ENCODE data around the gene DUSP1.

Gene DUSP1

DNA sequence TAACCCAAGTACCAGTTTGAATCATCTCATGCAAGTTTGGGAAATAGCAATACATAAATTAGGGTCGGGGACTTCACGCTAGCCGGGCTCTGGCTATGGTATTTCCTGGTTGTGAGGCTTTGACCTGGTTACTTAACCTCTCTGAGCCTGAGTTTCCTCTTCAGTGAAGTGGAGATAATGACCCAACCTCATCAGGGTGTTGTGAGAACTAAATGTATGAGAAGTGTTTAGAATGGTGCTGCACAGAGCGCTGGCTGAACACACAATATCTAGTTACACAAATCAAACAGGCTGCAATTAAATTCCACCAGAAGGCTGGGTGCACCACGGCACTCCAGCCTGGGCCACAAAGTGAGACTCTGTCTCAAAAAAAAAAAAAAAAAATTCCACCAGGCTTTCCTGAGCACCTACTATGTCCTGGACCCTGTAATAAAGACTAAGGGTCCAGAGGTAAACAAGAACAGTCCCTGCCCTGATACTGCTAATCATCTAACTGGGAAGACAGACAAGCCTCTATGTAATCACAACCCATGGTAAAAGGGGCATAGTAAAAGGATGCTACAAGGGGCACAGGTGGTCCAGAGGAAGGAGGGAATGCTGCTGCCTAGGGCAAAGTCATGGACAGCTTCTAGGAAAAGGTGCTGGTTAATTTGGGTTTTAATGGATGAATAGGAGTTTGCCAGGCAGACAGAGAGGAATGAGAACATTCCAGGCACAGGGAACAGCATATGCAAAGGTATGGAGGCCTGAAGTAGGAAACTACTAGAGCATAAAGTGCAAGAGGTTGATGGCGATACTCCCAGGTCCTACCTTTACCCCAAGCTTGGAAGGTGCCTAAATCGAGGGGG is 27.7 kb downstream of the DUSP1 start:
- DNase-seq (ENCODE audit: low spot score) = no peak

DNA sequence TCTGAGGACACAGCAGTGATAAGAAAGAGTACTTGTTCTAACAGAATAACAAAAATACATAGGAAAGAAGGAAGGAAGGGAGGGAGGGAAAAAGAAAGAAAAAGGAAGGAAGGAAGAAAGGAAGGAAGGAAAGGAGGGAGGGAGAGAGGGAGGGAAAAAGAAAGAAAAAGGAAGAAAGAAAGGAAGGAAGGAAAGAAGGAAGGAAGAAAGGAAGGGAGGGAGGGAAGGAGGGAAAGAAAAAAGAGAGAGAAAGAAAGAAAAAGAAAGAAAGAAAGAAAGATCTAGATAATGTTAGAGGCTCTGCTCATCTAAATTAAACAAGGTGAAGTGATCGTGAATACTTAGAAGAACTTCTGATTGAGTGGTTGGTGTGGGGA is 29.8 kb downstream of the DUSP1 start:
- no peak for DNase-seq (ENCODE audit: low spot score)

DNA sequence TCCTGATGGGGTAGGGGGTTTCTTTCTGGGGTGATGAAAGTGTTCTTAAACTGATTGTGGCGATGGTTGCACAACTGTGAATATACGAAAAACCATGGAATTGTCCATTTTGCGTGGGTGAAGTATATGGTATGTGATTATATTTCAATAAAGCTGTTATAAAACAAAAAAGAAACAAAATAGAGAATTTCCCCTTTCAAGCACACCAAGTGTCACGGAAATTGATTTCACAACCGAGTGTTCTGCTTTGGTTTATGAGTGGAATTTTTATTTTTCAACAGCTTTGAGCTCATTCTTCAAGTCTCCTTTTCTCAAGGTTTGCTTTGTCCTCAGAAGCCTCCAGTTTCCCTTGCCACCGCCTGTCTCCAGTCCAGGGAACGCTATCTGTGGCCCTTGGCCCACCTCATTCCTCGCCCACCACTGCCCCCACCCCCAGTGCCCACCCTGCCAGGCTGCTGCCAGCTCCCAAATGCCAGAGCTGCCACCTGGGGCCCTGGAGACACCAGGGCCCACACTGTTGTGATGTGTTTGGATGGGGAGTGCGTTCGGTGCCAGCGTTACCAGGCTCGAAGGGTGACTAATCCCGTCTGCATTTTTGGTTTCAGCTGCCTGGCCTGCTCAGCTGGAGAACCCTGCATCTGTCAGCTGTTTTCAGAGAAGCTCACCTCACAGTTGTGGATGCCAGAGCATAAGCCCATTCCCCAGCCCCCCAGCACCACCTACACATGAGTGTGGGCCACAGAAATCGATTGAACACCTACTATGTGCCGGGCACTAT is 30.4 kb downstream of the DUSP1 start:
- peak; percentile 83 for DNase-seq (ENCODE audit: low spot score)

DNA sequence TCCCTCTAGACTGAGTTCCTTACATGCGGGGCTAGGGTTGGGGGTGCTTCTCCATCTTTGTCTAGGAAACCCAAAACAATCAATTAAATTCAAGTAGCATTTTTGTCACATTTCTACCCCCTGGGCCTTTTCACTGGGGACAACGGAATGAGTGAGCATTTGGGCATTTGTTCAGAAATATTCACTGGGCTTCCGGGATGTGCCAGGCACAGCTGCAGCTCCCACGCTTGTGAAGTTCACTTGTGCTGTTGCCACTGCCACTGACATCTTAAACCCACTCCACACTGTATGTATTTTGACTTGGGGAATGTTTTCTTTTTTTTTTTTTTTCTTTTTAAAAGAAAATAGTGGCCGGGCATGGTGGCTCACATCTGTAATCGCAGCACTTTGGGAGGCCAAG is 31.6 kb downstream of the DUSP1 start:
- DNase-seq (ENCODE audit: low spot score) = no peak

DNA sequence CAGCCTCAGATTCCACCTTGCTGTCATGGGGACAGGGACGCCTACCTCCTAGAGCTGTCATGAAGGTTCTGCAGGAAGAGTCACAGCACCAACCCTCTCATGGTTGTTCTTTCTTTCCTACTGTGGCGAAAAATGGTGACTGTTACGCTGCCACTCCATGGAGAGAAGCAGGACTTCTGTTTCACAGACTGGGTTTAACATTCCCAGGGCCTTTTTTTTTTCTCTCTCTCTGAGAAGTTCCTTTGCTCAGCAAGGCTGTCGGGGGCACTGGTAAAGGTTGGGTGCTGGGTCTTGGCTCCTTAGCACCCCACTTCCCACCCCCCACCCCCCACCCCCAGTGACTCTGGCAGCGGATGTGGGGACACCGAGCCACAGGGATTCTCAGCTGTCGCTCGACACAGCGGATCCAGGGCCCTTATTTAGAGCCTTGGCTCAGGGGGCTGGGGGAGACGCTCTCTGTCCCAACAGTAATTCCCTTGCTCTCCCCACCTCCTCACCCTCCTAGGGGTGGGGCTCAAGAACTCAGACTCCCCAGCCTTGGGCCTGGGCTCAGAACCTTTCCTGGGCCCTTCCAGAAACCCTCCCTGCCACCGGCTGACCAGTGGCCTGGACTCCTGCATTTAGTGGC is 34.4 kb downstream of the DUSP1 start:
- no peak for DNase-seq (ENCODE audit: low spot score)

DNA sequence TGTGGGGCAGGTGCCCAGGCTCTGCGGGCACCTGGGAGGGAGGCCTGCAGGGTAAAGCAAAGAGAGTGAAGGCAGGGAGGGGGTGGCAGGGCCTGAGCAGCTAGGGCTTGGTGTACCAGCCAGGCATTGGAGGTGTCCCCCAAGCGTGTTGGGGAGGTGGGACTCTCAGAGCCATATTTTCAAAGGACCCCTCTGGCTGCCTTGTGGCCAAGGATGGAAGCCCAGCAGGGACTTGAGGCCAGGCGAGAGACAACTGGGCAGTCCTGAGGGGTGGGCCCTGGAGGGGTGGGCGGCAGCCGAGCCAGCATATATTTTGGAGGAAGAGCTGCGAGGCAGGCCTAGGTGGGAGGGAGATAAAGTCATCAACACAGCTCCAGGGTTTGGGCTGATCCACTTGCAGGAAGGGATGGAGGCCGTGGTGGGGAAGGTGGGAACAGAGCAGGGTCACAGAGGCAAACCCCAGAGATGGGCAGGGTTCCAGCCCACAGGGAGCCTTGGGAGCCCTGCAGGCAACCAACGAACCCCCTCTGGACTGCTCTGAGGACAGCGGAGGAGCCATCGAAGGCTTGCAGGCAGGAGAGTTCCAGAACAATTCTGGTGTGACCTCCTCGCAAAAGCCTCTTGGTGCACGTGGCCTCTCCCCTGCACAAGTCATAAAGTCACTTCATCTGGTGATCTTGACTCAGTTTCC is 35.7 kb downstream of the DUSP1 start:
- no peak for DNase-seq (ENCODE audit: low spot score)

DNA sequence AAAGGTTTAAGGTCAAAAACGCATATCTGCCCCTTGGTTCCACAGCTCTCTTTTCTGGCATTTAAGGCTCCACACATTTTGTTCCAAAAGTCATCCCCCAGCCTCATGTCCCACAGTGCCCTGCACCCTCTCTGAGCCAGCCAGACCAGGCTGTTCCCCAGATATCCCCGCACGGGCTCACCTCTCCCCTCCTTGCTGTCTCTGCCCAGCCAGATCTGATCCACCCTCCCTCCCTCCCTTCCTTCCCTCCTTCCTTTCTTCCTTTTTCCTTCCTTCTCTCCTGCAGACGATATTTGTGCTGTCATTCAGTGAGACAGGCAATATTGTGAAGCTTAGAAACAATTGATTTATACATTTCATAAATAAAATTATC is 37.0 kb downstream of the DUSP1 start:
- no peak for DNase-seq (ENCODE audit: low spot score)

DNA sequence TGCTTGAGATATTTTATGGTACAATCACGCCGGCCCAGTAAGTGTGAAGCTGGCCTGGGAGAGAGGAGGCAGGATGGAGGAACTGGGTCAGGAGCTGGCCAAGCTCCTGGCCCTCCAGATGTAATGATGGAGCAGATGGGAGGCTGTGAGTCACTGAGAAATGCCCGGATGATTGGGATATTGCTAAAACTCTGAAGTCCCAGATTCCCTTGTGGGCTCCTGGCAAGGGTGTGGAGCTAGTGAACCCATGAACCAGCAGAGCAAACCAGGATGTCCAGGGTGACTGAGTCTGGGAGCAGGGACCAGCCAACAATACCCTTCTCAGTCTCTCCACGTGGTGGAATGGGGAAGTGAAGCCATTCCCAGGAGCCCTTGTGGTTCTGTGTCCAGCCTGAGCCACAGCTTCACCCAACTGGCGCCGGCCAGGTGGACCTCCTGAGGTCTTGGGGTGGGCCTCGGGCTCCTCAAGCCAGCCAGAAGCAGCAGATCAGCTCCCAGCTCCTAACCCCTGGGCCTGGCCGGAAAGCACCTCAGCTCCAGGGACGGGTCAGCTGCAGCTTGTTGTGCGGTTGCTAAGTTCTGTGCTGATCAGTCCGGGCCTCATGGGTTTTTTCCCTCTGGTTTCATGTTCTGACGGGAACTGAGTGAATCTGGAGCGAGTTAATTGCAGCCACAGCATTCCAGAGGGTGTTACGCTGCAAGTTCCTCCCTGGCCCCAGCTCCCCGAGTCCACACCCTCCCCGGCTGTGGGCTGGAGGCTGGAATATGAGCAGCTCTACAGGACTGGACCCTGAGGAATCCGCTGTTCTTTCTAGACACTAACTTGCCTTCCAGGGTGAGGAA is 37.6 kb downstream of the DUSP1 start:
- peak; percentile 64 for DNase-seq (ENCODE audit: low spot score)

DNA sequence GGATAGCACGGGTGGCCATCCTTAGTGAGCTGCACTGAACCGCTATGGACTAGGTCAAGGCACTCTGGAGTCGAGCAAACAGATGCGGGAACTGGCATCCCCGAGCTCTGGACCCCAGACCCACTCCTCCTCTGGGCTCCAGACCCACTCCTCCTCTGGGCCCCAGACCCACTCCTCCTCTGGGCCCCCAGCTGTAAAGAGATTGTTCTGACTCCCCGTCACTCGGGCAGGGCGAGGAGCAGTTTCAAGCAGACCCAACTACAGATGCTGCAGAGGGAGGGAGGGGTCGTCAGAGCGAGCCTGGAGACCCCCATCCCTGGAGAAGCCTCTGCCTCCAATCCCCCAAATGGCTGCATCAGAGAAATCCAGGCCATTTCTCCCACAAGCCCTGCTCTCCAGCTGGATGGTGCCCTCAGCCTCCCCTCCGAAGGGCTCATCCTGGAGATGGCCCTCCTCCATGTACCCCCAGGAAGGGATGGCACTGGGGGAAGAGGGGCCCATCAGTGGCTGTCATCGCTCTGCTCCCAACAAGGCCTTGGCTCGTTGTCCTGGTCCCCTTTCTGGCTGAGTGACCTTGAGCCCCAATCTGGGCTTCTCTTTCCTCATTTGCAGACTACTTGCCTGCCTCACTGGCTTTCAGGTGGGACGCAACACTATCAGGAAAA is 38.7 kb downstream of the DUSP1 start:
- DNase-seq (ENCODE audit: low spot score) = no peak

DNA sequence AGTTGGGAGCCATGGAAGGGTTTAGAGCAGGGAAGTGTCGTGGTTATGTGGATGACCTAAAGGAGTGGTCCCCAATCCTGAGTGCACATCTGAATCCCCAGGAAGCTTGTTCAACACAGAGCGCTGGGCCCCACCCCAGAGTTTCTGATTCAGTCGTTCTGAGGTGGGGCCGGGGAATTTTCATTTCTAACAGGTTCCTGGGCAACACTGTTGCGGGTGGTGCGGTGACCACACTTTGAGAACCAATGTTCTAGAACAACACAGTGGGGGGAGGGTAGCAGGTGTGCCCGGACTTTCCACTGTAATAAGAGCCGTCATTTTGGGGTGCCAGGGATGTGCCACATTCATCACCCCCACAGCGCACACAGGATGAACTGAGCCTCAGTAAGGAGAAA is 39.3 kb downstream of the DUSP1 start:
- DNase-seq (ENCODE audit: low spot score) = no peak

DNA sequence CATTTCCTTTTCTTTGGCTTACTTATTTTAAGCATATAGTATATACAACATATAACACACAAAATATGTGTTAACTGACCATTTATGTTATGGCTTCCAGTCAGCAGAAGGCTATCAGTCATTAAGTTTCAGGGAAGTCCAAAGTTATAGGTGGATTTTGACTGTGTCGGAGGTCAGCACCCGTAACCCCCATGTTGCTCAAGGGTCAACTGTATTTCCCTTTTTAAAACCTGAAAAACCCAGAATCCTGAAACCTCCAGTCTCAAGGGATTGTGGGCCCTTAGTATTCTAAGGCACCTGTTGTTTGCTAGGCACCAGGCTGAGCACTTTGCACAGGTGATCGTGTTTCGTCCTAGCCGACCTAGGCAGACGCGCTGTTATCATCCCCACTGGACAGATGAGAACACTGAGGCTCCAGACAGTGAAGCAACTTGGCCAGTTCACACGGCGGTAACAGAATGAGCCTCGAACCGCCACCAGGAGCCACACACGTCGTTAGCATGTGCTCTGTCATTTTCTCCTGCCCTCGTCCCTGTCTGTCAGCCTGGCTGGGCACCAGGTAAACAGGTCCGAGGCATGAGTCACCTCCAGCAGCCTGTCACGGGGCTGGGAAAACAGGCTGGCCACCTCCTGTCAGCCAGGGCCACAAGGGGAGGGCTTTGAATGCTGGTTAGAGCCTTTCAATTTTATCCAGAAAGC is 39.9 kb downstream of the DUSP1 start:
- no peak for DNase-seq (ENCODE audit: low spot score)

DNA sequence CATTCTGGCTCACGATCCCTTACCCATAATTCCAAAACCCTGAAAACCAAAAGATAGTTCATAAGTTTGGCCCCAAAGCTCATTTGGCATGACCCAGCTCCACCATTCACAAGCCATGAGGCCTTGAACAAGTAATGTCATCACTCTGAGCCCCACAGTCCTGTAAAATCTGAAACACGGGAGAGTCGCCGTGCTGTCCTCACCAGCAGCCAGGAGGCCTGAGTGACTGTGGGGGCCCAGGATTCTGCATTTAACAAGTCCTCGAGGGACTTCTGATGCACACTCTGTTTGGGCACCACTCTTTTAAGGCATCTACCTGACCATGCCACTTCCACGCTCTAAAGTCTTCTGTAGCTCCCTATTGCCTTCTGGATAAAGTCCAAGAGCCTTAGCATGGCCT is 40.8 kb downstream of the DUSP1 start:
- no peak for DNase-seq (ENCODE audit: low spot score)

DNA sequence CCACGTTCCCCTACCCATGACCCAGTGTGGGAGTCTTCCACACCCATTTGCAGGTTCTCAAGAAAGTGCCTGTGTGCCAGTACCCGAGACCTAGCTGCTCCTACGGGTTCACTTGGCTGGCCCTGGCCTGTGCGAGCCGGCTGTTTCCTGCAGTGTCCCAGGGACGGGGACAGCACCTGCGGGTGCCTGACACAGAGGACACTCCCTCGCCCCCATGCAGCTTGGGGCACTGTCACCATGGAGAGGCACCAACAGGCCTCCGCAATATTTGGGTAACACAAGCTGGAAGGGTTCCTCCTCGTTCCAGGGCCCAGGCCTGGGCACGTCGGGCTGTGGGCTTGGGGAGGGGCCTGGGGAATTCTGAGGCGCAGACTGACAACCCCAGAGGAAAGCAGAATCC is 41.4 kb downstream of the DUSP1 start:
- DNase-seq (ENCODE audit: low spot score) = no peak

DNA sequence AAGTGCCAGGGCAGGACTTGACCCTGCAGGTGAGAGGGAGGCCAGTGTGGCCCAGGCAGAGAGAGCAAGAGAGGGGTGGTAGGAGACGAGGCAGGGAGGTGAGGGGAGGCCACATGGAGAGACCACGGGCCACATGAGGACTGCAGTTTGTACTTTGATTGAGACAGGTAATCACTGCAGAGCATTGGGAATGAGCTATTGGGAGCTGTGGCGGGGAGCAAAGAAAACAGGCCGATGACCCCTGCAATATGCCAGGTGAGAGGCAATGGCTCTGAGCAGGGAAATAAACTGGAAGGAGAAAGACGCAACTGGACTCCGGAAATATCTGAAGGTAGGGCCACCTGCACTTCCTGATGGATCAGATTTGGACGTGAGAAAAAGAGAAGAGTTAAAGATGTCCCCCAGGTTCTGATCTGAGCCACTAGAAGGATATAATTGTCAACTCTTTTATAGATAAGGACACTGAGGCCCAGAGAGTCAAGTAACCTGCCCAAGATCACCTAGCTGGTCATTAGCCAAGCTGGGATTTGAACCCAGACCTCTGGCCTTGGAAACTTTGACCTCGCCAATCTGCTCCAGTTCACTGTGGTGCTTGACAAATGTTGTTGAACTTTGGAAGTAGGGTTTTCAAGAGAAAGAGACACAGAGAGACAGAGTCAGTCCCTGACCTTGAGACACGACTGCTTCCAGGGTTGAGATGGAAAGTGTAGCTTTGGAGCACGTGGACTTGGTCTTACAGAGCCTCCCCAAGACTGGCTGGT is 42.3 kb downstream of the DUSP1 start:
- DNase-seq (ENCODE audit: low spot score) = no peak

DNA sequence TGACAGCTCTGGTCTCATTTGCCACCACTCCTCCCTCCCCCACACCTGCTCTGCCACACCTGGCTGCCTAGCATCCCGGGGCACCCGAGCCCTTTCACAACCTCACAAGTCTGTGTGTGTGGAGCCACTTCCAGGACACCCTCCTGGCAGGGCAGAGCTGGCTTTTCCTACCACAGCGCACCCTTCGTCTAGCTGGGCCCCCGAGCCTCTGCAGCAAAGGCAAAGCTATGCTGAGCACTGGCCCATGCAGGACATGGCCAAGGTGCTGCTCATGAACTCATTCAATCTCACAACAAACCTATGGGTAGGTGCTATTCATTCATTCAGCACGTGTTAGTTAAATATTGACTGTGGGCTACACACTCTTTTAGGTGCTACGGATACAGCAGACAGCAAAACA is 43.4 kb downstream of the DUSP1 start:
- DNase-seq (ENCODE audit: low spot score) = no peak

DNA sequence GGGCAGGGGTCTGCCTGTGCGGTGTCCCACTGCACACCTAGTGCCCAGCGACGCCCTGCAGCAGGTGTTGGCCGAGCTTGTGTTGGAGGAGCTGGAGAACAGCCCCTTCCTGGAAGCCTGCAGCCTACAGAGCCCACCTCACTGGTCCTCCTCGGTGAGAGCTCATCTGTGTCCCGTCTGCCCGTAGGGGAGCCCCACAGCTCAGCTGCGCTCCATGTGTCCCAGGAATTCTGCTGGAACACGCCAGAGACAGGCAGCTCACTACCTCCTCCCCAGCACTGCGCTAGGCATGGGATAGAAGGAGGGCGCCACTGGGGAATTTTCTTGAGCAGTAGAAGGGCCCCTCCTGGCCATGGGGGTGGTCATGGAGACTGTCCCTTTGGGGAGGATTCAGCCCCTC is 44.0 kb downstream of the DUSP1 start:
- no peak for DNase-seq (ENCODE audit: low spot score)

DNA sequence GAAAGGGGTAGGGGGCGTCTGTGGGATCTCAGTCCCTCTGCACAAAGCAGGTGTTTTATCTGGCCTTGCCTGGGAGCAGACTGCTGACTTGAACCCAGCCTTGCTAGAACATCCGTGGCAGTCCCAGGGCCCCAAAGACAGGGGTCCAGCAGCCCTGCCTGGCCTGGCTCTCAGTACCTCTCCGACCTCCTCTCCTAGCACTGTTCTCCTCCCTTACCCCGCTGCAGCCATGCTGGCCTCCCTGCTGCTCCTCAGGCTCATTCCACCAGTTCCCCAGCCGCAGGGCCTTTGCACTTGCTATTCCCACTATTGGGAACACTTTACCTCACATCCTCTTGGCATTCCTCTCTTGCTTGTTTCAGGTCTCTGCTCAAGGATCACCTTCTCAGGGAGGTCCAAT is 45.2 kb downstream of the DUSP1 start:
- no peak for DNase-seq (ENCODE audit: low spot score)

DNA sequence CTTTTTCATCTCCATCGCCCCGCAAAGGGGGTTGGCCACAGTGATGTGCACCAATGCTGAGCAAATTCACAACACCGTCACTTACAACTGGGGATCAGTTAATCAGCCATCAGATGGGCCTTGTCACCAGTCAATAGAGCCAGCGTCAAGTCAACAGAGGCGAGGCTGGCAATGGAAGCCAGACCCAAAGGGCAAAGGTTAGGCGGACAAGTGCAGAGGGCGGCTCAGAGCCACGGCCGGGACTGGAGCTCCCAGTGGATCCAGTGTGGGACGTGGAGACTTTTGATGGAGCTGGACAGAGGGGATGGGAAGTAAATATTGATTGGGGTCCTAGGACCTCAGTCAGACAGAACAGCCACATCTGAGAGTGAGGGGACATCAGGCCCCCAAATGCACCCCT is 45.7 kb downstream of the DUSP1 start:
- no peak for DNase-seq (ENCODE audit: low spot score)

DNA sequence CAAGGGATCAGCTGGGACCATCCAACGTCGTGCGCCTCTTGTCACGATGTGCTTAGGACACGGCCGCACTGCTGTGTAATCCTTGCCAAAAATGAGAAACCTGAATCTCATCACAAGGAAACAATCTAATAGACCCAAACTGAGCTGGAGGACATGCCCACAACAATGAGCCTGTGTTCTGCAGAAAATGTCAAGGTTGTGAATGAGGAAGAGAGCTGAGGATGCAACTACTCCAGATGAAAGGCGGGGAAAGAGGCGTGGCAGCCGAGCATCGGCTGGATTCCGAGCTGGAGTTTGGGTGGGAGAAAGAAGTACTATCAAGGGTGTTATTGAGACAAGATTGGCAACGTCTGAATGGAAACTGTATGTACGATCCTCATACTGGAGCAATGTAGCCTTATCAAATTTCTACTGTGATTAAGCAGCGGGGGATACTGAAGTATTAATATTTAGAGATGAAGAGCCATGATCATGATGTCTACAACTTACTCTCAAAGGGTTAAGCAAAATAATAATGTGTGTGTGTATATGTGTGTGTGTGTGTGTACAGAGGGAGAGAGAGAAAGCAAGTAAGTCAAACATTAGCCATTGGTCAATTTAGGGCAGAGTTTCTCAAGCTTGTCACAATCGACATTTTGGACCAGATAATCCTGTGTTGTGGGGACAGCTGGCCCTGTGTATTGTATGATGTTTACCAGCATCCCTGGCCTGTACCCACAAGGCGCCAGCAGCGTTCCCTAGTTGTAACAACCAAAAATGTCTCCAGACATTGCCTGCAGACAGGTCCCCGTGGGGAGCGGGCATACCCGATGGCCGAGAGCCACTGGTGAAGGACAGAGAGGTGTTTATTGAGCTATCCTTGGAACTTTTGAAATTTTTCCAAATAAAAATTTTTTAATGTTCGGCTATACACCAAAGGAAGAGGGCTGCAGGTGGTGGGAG is 46.5 kb downstream of the DUSP1 start:
- DNase-seq (ENCODE audit: low spot score) = no peak

Data from hepatic stellate cell (primary cell).